SK-N-SH treated with all-trans-retinoic acid at 6 μM for 48 hours (cell line): Measurements from ENCODE around the gene SARS2.

Experiments used
- ESRRG ChIP-seq: fragments of 250-450 bp; sonication (Bioruptor Pico); IDR thresholded peaks from 2 replicates; pipeline ENCODE4 v1.6.1; 2021; ENCODE audit warnings: mild to moderate bottlenecking
- GLIS3 ChIP-seq: fragments of 250-450 bp; sonication (Bioruptor Pico); IDR thresholded peaks from 2 replicates; pipeline ENCODE4 v1.5.0; 2020; ENCODE audit warnings: mild to moderate bottlenecking, moderate library complexity
- TOX ChIP-seq: fragments of 250-450 bp; sonication (Bioruptor Pico); IDR thresholded peaks from 2 replicates; pipeline ENCODE4 v1.8.0; 2021; ENCODE audit warnings: mild to moderate bottlenecking, moderate library complexity, borderline replicate concordance
- ZNF70 ChIP-seq: fragments of 450-650 bp; formaldehyde crosslinking; IDR thresholded peaks from 2 replicates; pipeline ENCODE4 v1.5.0; 2020; ENCODE audit warnings: mild to moderate bottlenecking, moderate library complexity
- TF ChIP-seq, protein P1 (sequence below): fragments of 250-450 bp; sonication (Bioruptor Pico); IDR thresholded peaks from 2 replicates; pipeline ENCODE4 v1.8.0; 2020; ENCODE audit warnings: mild to moderate bottlenecking, moderate library complexity, borderline replicate concordance

DNA sequence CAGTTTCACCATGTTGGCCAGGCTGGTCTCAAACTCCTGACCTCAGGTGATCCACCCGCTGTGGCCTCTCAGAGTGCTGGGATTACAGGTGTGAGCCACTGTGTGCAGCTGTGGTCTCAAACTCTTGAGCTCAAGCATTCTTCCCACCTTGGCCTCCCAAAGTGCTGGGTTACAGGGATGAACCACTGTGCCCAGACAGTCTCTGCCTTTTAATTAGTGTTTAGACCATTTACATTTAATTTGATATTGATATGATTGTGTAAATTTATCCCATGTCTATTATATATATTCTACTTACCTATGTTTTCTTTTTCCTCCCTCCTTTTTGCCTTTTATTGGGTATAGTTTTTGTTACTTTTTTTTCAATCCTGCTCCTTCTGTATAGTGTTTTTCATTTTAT is 28.9 kb downstream of the SARS2 start:
- TF ChIP-seq, protein P1, sequence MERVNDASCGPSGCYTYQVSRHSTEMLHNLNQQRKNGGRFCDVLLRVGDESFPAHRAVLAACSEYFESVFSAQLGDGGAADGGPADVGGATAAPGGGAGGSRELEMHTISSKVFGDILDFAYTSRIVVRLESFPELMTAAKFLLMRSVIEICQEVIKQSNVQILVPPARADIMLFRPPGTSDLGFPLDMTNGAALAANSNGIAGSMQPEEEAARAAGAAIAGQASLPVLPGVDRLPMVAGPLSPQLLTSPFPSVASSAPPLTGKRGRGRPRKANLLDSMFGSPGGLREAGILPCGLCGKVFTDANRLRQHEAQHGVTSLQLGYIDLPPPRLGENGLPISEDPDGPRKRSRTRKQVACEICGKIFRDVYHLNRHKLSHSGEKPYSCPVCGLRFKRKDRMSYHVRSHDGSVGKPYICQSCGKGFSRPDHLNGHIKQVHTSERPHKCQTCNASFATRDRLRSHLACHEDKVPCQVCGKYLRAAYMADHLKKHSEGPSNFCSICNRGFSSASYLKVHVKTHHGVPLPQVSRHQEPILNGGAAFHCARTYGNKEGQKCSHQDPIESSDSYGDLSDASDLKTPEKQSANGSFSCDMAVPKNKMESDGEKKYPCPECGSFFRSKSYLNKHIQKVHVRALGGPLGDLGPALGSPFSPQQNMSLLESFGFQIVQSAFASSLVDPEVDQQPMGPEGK (CRISPR knock-in tag) = no peak
- TF ChIP-seq ESRRG (CRISPR knock-in tag) (no peak), TOX (CRISPR knock-in tag) (no peak), GLIS3 (no peak), ZNF70 (no peak)
